ENCODE measurements around the gene MYH14. TPM values are rescaled to one million over a fixed set of nuclear protein-coding genes. Genes with fewer than 3 reads are reported as not detected.
"Not testable (repeated sequence)": the region's sequence is repeated elsewhere in the genome, so short reads cannot be mapped to it uniquely, and the experiment has no call there.

The MYH14 gene
- polyA plus RNA-seq, 1 donor from 2014 or later, result not detected

GRCh38 chr19:50230379-50231351 lies 27.2 kb downstream of the MYH14 start:
- TF ChIP-seq RAD21 (conservative IDR thresholded peaks at IDR 0.05) (no peak), EP300 (conservative IDR thresholded peaks at IDR 0.05; ENCODE audit: poor library complexity, severe bottlenecking) (no peak), MXI1 (conservative IDR thresholded peaks at IDR 0.05; ENCODE audit: poor library complexity, severe bottlenecking) (no peak), POLR2AphosphoS5 (IDR thresholded peaks at IDR 0.05) (no peak), TAF1 (IDR thresholded peaks at IDR 0.05; ENCODE audit: low read depth) (no peak), EZH2 (IDR thresholded peaks at IDR 0.05; ENCODE audit: borderline replicate concordance, insufficient read depth, low read length, poor library complexity, severe bottlenecking) (no peak), CTCF (IDR thresholded peaks at IDR 0.05; ENCODE audit: poor library complexity, severe bottlenecking) (no peak), REST (IDR thresholded peaks at IDR 0.05; ENCODE audit: borderline replicate concordance) (no peak), SMC3 (conservative IDR thresholded peaks at IDR 0.05; ENCODE audit: poor library complexity) (no peak)
- Histone ChIP-seq H3K4me2 (ENCODE audit: low read length) (no peak overlapping the region), H3K9me2 (ENCODE audit: insufficient read depth, low read length) (no peaks in the 10 kb centered on the region), H3K27ac (ENCODE audit: low read length) (no peak overlapping the region), H3K4me3 (ENCODE audit: low read length) (no peak overlapping the region), H3K9me3 (ENCODE audit: low read length) (no peaks in the 10 kb centered on the region), H3K79me2 (replicated peaks; ENCODE audit: insufficient read depth, low read length) (no peaks in the 10 kb centered on the region), H3K36me3 (ENCODE audit: insufficient read depth, low read length) (no peaks in the 10 kb centered on the region), H3F3A (ENCODE audit: insufficient read depth, low read length, poor library complexity, severe bottlenecking) (no peaks in the 10 kb centered on the region), H2AFZ (ENCODE audit: low read depth, low read length) (no peak overlapping the region), H3K27me3 (ENCODE audit: insufficient read depth, low read depth, low read length) (no peaks in the 10 kb centered on the region), H4K20me1 (ENCODE audit: insufficient read depth) (no peaks in the 10 kb centered on the region), H3K9ac (ENCODE audit: low read length) (no peak overlapping the region)

GRCh38 chr19:50231417-50231816 lies 28.0 kb downstream of the MYH14 start:
- not testable (repeated sequence) for H3K9ac ChIP-seq (ENCODE audit: low read length); H3K9me2 ChIP-seq (ENCODE audit: insufficient read depth, low read length); H3K4me3 ChIP-seq (ENCODE audit: low read length); H3K27me3 ChIP-seq (ENCODE audit: insufficient read depth, low read depth, low read length); H2AFZ ChIP-seq (ENCODE audit: low read depth, low read length); H4K20me1 ChIP-seq (ENCODE audit: insufficient read depth); H3K36me3 ChIP-seq (ENCODE audit: insufficient read depth, low read length); H3K79me2 ChIP-seq (replicated peaks; ENCODE audit: insufficient read depth, low read length); H3K4me2 ChIP-seq (ENCODE audit: low read length); H3K27ac ChIP-seq (ENCODE audit: low read length); H3K9me3 ChIP-seq (ENCODE audit: low read length); H3F3A ChIP-seq (ENCODE audit: insufficient read depth, low read length, poor library complexity, severe bottlenecking)
